NCI-H2029 treated with DMSO at 0.1 percent for 48 hours (cell line): ENCODE measurements around the gene HOXC12.

Experiments used
- DNase-seq: peaks from one replicate; lab custom pipeline; 2025; lab: John Stamatoyannopoulos, UW

The HOXC12 gene

DNA sequence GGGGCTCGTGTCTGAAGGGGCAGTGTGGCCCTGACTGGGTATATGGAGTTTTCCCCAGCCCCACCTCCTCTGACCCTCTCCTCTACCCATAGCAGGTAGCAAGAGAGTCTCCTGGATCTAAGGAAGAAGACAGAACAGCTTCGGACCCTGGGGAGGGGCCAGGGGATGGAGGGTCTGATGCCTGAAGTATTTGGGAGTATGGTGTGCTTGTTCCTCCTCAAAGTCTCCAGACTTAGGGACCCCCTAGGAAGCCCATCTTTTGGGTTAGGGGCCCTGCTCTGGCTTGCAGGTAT, 53.5 kb downstream of the HOXC12 start:
- no peak for DNase-seq
